ENCODE data around the gene MDC1. TPM values are rescaled to one million over a fixed set of nuclear protein-coding genes. Genes with fewer than 3 reads are reported as not detected.

MDC1 gene
- total and polyA plus RNA-seq, 2 of the 13 experiments (the other 11 are each of a cell fraction or from before 2014, with no cell fraction given): 8.4 to 14.0 TPM

DNA sequence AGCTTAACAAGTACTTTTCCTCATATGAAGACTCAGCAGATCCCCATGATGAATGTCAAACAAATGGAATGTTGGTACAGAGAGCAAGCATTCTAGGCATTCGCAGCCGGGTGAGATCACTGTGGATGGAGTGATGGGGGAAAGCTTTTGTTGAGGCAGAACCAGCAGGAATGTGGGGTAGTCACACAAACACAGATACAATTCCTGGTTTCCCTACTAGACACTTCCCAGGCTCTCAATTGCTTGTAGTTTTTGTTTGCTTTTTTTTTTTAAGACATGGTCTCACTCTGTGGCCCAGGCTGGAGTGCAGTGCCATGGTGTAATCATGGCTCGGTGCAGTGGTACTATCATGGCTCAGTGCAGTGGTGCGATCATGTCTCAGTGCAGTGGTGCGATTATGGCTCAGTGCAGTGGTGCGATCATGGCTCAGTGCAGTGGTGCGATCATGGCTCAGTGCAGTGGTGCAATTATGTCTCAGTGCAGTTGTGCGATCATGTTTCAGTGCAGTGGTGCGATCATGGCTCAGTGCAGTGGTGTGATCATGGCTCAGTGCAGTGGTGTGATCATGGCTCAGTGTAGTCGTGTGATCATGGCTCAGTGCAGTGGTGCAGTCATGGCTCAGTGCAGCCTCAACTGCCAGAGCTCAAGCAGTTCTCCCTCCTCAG lies 42.6 kb upstream of the MDC1 start (continued):
- TF ChIP-seq, protein P1, sequence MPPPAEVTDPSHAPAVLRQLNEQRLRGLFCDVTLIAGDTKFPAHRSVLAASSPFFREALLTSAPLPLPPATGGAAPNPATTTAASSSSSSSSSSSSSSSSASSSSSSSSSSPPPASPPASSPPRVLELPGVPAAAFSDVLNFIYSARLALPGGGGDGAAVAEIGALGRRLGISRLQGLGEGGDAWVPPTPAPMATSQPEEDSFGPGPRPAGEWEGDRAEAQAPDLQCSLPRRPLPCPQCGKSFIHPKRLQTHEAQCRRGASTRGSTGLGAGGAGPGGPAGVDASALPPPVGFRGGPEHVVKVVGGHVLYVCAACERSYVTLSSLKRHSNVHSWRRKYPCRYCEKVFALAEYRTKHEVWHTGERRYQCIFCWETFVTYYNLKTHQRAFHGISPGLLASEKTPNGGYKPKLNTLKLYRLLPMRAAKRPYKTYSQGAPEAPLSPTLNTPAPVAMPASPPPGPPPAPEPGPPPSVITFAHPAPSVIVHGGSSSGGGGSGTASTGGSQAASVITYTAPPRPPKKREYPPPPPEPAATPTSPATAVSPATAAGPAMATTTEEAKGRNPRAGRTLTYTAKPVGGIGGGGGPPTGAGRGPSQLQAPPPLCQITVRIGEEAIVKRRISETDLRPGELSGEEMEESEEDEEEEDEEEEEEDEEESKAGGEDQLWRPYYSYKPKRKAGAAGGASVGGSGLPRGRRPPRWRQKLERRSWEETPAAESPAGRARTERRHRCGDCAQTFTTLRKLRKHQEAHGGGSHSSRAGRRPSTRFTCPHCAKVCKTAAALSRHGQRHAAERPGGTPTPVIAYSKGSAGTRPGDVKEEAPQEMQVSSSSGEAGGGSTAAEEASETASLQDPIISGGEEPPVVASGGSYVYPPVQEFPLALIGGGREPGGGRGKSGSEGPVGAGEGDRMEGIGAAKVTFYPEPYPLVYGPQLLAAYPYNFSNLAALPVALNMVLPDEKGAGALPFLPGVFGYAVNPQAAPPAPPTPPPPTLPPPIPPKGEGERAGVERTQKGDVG (CRISPR knock-in tag; IDR thresholded peaks at IDR 0.05; ENCODE audit: borderline replicate concordance): 0 out of 2 replicates have a peak, but pooled peaks have one; percentile 46
- TF ChIP-seq NRL (CRISPR knock-in tag; IDR thresholded peaks at IDR 0.05; ENCODE audit: borderline replicate concordance): 0 out of 2 replicates have a peak, but pooled peaks have one; percentile 51
- TF ChIP-seq, protein P2, sequence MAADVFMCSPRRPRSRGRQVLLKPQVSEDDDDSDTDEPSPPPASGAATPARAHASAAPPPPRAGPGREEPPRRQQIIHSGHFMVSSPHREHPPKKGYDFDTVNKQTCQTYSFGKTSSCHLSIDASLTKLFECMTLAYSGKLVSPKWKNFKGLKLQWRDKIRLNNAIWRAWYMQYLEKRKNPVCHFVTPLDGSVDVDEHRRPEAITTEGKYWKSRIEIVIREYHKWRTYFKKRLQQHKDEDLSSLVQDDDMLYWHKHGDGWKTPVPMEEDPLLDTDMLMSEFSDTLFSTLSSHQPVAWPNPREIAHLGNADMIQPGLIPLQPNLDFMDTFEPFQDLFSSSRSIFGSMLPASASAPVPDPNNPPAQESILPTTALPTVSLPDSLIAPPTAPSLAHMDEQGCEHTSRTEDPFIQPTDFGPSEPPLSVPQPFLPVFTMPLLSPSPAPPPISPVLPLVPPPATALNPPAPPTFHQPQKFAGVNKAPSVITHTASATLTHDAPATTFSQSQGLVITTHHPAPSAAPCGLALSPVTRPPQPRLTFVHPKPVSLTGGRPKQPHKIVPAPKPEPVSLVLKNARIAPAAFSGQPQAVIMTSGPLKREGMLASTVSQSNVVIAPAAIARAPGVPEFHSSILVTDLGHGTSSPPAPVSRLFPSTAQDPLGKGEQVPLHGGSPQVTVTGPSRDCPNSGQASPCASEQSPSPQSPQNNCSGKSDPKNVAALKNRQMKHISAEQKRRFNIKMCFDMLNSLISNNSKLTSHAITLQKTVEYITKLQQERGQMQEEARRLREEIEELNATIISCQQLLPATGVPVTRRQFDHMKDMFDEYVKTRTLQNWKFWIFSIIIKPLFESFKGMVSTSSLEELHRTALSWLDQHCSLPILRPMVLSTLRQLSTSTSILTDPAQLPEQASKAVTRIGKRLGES (CRISPR knock-in tag; IDR thresholded peaks at IDR 0.05; ENCODE audit: borderline replicate concordance): no peak
- peak; percentile 9 for TF ChIP-seq TGIF2 (CRISPR knock-in tag; IDR thresholded peaks at IDR 0.05)
- TF ChIP-seq NFIC (IDR thresholded peaks at IDR 0.05; ENCODE audit: low read length): peak; percentile 39; the same call in 1 of the 2 replicates
- no peak for TF ChIP-seq ZNF878 (CRISPR knock-in tag; IDR thresholded peaks at IDR 0.05)
- TF ChIP-seq KLF16 (CRISPR knock-in tag; IDR thresholded peaks at IDR 0.05): no peak
- peak; percentile 92 for TF ChIP-seq ZSCAN21 (CRISPR knock-in tag; IDR thresholded peaks at IDR 0.05; ENCODE audit: borderline replicate concordance)
- TF ChIP-seq PPARG (CRISPR knock-in tag; conservative IDR thresholded peaks at IDR 0.05): peak; percentile 65
- 0 out of 2 replicates have a peak, but pooled peaks have one; percentile 18 for TF ChIP-seq THAP11 (CRISPR knock-in tag; IDR thresholded peaks at IDR 0.05)
- TF ChIP-seq, protein P3, sequence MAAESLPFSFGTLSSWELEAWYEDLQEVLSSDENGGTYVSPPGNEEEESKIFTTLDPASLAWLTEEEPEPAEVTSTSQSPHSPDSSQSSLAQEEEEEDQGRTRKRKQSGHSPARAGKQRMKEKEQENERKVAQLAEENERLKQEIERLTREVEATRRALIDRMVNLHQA (CRISPR knock-in tag; IDR thresholded peaks at IDR 0.05): no peak
- no peak for TF ChIP-seq FOXA1 (IDR thresholded peaks at IDR 0.05)
- TF ChIP-seq FOXA1 (CRISPR knock-in tag; IDR thresholded peaks at IDR 0.05): peak; percentile 39; the same call in 1 of the 2 replicates
- TF ChIP-seq HDAC2 (CRISPR knock-in tag; IDR thresholded peaks at IDR 0.05): 0 out of 2 replicates have a peak, but pooled peaks have one; percentile 43
- TF ChIP-seq ZBTB38 (CRISPR knock-in tag; IDR thresholded peaks at IDR 0.05): peak; percentile 93
- TF ChIP-seq ZNF230 (CRISPR knock-in tag; IDR thresholded peaks at IDR 0.05): no peak
- no peak for TF ChIP-seq ISX (CRISPR knock-in tag; conservative IDR thresholded peaks at IDR 0.05)
- TF ChIP-seq KLF12 (CRISPR knock-in tag; IDR thresholded peaks at IDR 0.05; ENCODE audit: borderline replicate concordance): no peak
- TF ChIP-seq MAFF (IDR thresholded peaks at IDR 0.05; ENCODE audit: low read depth, low read length): peak; percentile 82
- no peak for TF ChIP-seq IKZF4 (CRISPR knock-in tag; IDR thresholded peaks at IDR 0.05; ENCODE audit: borderline replicate concordance, low read depth, not compliant biosample characterization)
- TF ChIP-seq REXO4 (CRISPR knock-in tag; IDR thresholded peaks at IDR 0.05; ENCODE audit: borderline replicate concordance): no peak
- TF ChIP-seq ZIK1 (CRISPR knock-in tag; IDR thresholded peaks at IDR 0.05; ENCODE audit: borderline replicate concordance, low read depth): no peak
- TF ChIP-seq CREM (IDR thresholded peaks at IDR 0.05): peak; percentile 25; the same call in 1 of the 2 replicates
- TF ChIP-seq CREM (CRISPR knock-in tag; IDR thresholded peaks at IDR 0.05): no peak
- TF ChIP-seq HNF4A (CRISPR knock-in tag; IDR thresholded peaks at IDR 0.05): 0 out of 2 replicates have a peak, but pooled peaks have one; percentile 20

Data from HepG2 (cell line).